Parathyroid adenoma (tissue), 2 donors: ENCODE results near the gene ZNF611.
"Not testable (repeated sequence)": the region's sequence is repeated elsewhere in the genome, so short reads cannot be mapped to it uniquely, and the experiment has no call there.

ENCODE experiments used
- H2AFZ ChIP-seq: fragments of 300-600 bp; sonication (generic); one replicate; pipeline ENCODE4 v1.7.0; 2017; ENCODE audit warnings: antibody characterized with exemption, mild to moderate bottlenecking
- H3K27ac ChIP-seq: fragments of 300-600 bp; sonication (generic); one replicate; pipeline ENCODE4 v1.7.0; 2017
- H3K27me3 ChIP-seq: fragments of 300-600 bp; sonication (generic); one replicate; pipeline ENCODE4 v1.7.0; 2017; ENCODE audit warnings: low read length; ENCODE audit not compliant: control insufficient read depth, insufficient read depth
- H3K36me3 ChIP-seq: fragments of 300-600 bp; sonication (generic); one replicate; pipeline ENCODE4 v1.7.0; 2017; ENCODE audit warnings: low read length; ENCODE audit not compliant: control insufficient read depth, insufficient read depth
- H3K4me1 ChIP-seq: fragments of 300-600 bp; sonication (generic); one replicate; pipeline ENCODE4 v1.7.0; 2017; ENCODE audit warnings: control low read depth
- H3K4me2 ChIP-seq: fragments of 300-600 bp; sonication (generic); one replicate; pipeline ENCODE4 v1.7.0; 2017; ENCODE audit warnings: low read length
- H3K4me3 ChIP-seq: fragments of 300-600 bp; sonication (generic); one replicate; pipeline ENCODE4 v1.7.0; 2017; ENCODE audit warnings: low read depth, low read length
- H3K79me2 ChIP-seq: fragments of 300-600 bp; sonication (generic); one replicate; pipeline ENCODE4 v1.7.0; 2017; ENCODE audit warnings: control low read depth
- H3K9ac ChIP-seq: fragments of 300-600 bp; sonication (generic); one replicate; pipeline ENCODE4 v1.7.0; 2017; ENCODE audit warnings: mild to moderate bottlenecking
- H3K9me3 ChIP-seq: fragments of 300-600 bp; sonication (generic); one replicate; pipeline ENCODE4 v1.7.0; 2017; ENCODE audit warnings: low read length; ENCODE audit not compliant: control insufficient read depth
- TF ChIP-seq, protein P1 (sequence below): fragments of 300-600 bp; sonication (generic); IDR thresholded peaks from one replicate; pipeline ENCODE4 v1.7.0; 2017; ENCODE audit warnings: antibody characterized with exemption, mild to moderate bottlenecking
- donor health status: primary hyperparathyroidism.

Gene ZNF611

DNA sequence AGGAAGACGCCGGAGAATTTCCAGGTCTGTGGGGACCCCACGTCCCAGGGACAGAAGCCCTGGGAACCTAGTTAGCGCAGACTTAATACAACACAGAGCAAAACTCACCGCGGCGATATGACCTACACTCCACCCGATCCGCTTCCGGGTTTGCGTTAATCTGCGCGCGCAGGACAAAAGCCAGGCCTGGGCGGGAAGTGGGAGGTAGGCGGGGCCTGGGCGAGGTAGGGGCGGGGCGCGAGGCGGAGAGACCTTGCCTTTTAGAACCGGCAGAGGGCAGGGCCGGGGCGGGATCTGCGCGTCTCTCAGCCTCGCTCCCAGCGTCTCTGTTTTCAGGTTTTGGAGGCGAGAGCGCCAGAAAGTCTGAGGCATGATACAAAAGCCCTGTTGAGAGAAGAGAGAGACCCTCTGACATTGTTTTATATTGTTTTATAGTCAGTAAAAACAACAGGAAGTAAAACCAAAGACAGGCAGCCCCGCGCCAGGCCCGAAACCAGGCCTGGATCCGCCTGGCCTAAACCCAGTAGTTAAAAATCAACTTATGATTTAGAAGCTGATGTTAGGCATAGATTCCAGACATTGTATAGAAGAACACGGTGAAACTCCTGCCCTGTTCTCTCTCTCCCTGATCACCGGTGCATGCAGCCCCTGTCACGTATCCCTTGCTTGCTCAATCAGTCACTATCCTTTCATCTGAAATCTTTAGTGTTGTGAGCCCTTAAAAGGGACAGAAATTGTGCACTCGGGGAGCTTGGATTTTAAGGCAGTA is at the start of gene ZNF611:
Gene ZNF611, minus strand, starts transcription at position 152 of the 769 bp plus-strand sequence. CDS start 19,150 bp downstream, outside the sequence.
- Histone ChIP-seq H3K4me3 (peak within 1 kb of the TSS; percentile 85), H3K4me1 (no peaks in the 10 kb centered on the region), H3K4me2 (peak within 1 kb of the TSS; percentile 95), H3K79me2 (no peaks in the 10 kb centered on the region), H2AFZ (peak within 1 kb of the TSS; percentile 80), H3K27me3 (no peaks in the 10 kb centered on the region), H3K36me3 (no peaks in the 10 kb centered on the region), H3K9ac (peak within 1 kb of the TSS; percentile 64), H3K27ac (peak within 1 kb of the TSS; percentile 82), H3K9me3 (no peaks in the 10 kb centered on the region)
- TF ChIP-seq, protein P1, sequence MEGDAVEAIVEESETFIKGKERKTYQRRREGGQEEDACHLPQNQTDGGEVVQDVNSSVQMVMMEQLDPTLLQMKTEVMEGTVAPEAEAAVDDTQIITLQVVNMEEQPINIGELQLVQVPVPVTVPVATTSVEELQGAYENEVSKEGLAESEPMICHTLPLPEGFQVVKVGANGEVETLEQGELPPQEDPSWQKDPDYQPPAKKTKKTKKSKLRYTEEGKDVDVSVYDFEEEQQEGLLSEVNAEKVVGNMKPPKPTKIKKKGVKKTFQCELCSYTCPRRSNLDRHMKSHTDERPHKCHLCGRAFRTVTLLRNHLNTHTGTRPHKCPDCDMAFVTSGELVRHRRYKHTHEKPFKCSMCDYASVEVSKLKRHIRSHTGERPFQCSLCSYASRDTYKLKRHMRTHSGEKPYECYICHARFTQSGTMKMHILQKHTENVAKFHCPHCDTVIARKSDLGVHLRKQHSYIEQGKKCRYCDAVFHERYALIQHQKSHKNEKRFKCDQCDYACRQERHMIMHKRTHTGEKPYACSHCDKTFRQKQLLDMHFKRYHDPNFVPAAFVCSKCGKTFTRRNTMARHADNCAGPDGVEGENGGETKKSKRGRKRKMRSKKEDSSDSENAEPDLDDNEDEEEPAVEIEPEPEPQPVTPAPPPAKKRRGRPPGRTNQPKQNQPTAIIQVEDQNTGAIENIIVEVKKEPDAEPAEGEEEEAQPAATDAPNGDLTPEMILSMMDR = peak; percentile 29

DNA sequence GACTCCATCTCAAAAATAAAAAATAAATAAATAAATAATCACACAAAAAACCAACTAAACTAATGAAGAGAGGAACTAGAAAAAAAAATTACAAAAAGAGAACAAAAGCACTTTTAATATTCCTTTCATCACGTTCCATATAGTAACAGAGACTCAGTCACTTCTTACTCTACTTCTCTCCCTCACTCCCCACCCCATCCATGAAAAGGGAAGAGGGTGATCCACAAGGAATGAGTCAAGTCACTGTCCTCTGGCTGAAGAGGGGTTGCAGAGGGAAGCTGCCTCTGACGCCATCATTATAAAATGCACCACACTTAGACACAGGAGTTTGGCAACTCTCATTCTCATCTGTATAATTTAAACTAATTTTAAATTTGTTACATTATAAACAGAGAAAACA is 48.0 kb upstream of the ZNF611 start:
- H3K79me2 ChIP-seq, H3K9ac ChIP-seq, H3K4me3 ChIP-seq, H3K36me3 ChIP-seq, H3K4me1 ChIP-seq, H3K4me2 ChIP-seq, H3K9me3 ChIP-seq, H2AFZ ChIP-seq, H3K27ac ChIP-seq, H3K27me3 ChIP-seq: not testable (repeated sequence)

DNA sequence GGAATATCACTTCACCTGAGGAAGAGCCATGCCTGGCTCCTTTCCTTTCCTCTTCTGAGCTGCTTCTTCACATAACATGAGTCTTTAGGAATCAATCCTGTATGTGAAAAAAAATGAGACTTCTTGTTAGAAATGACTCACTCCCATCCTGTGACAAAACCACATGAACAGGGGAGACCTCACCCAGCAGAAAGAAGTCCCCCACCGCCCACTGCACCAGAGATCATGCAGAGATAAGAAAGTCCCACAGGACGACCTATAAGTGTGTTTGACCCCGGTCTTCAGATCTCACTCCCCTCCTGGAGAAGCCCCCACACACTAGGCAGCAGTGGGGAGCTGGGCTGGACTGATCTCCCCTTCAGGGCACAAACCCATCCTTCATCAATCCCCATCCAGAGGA is 44.0 kb upstream of the ZNF611 start:
- Histone ChIP-seq H3K4me2 (no peak overlapping the region), H3K9me3 (no peaks in the 10 kb centered on the region), H3K27me3 (no peaks in the 10 kb centered on the region), H3K79me2 (no peaks in the 10 kb centered on the region), H3K4me3 (no peak overlapping the region), H3K27ac (no peak overlapping the region), H3K9ac (no peak overlapping the region), H2AFZ (no peak overlapping the region), H3K36me3 (no peaks in the 10 kb centered on the region), H3K4me1 (no peaks in the 10 kb centered on the region)
- TF ChIP-seq, protein P1 = no peak

DNA sequence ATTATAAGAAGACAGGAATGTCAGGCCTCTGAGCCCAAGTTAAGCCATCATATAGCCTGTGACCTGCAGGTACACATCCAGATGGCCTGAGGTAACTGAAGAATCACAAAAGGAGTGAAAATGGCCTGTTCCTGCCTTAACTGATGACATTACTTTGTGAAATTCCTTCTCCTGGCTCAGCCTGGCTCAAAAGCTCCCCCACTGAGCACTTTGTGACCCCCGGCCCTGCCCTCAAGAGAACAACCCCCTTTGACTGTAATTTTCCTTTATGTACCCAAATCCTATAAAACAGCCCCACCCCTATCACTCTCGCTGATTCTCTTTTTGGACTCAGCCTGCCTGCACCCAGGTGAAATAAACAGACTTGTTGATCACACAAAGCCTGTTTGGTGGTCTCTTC is 21.6 kb upstream of the ZNF611 start:
- H3K4me2 ChIP-seq, H3K27ac ChIP-seq, H3K4me3 ChIP-seq, H3K4me1 ChIP-seq, H3K27me3 ChIP-seq, H3K36me3 ChIP-seq, H3K9ac ChIP-seq, H2AFZ ChIP-seq, H3K79me2 ChIP-seq, H3K9me3 ChIP-seq: not testable (repeated sequence)

DNA sequence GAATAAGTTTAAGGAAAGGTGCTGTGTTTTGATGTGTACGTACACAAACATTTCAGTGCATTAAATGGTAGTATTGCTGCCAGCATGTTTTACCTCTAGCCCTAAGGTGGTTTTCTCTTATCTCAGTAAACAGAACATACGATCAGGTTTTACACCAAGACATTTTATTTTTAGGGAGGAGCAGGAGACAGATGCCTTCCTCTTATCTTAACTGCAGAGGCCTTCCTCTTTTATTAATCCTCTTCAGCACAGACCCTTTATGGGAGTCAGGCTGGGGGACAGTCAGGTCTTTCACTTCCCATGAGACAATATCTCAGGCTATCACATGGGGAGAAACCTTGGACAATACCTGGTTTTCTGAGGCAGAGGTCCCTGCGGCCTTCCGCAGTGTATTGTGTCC is 14.9 kb upstream of the ZNF611 start:
- no peaks in the 10 kb centered on the region for H3K4me1 ChIP-seq
- no peak overlapping the region for H3K9ac ChIP-seq

More for the DNA sequence above, 14.9 kb upstream of the ZNF611 start:
- Histone ChIP-seq H3K27ac (no peak overlapping the region), H3K9me3 (no peaks in the 10 kb centered on the region), H3K4me2 (no peak overlapping the region), H3K4me3 (no peak overlapping the region), H3K36me3 (no peaks in the 10 kb centered on the region), H2AFZ (no peak overlapping the region), H3K27me3 (no peaks in the 10 kb centered on the region), H3K79me2 (no peaks in the 10 kb centered on the region)
- TF ChIP-seq, protein P1 = no peak
